GM12891 (cell line): ENCODE data around the gene ZNF468.

Experiments used
- PAX5 ChIP-seq: IDR thresholded peaks from 2 replicates; pipeline ENCODE4 v1.6.1; 2011; ENCODE audit warnings: low read length, moderate library complexity, mild to moderate bottlenecking; ENCODE audit not compliant: insufficient read depth, severe bottlenecking
- POLR2A ChIP-seq: IDR thresholded peaks from 2 replicates; pipeline ENCODE4 v1.6.1; 2011; ENCODE audit warnings: low read depth, low read length, control low read depth
- POLR2AphosphoS5 ChIP-seq: IDR thresholded peaks from 2 replicates; pipeline ENCODE4 v1.6.1; 2011; ENCODE audit warnings: low read depth, low read length, control low read depth
- POU2F2 ChIP-seq: IDR thresholded peaks from 2 replicates; pipeline ENCODE4 v1.6.1; 2011; ENCODE audit warnings: low read depth, mild to moderate bottlenecking, control low read depth, low read length, moderate library complexity
- SPI1 ChIP-seq: IDR thresholded peaks from 2 replicates; pipeline ENCODE4 v1.6.1; 2011; ENCODE audit warnings: low read depth, low read length, control low read depth
- TAF1 ChIP-seq: IDR thresholded peaks from 2 replicates; pipeline ENCODE4 v1.6.1; 2011; ENCODE audit warnings: low read depth, low read length, control low read depth

- TF ChIP-seq POLR2A (no peak), POLR2AphosphoS5 (no peak), TAF1 (no peak), POU2F2 (no peak), SPI1 (no peak), PAX5 (no peak)
Measured at GRCh38 chr19:52825765-52826164, 31.7 kb downstream of the ZNF468 start.
